Type B pancreatic cell (in vitro differentiated cells): Measurements from ENCODE around the gene FNBP1. TPM values are rescaled to one million over a fixed set of nuclear protein-coding genes. Genes with fewer than 3 reads are reported as not detected.

Experiments used
- DNase-seq: peaks from one replicate; pipeline ENCODE4 v3.0.0; 2021; ENCODE audit warnings: mixed read lengths; ENCODE audit not compliant: unreplicated experiment; ENCODE audit errors: extremely low spot score
- H3K27ac Mint-ChIP-seq: 2 replicates; pipeline ENCODE4 v1.8.0; 2021; ENCODE audit warnings: mild to moderate bottlenecking, mixed read lengths
- H3K27me3 Mint-ChIP-seq: 2 replicates; pipeline ENCODE4 v1.8.0; 2021; ENCODE audit warnings: mixed read lengths
- H3K36me3 Mint-ChIP-seq: 2 replicates; pipeline ENCODE4 v1.8.0; 2021; ENCODE audit warnings: mixed read lengths
- H3K4me1 Mint-ChIP-seq: one replicate; pipeline ENCODE4 v1.8.0; 2021; ENCODE audit warnings: mixed read lengths; ENCODE audit not compliant: unreplicated experiment
- H3K4me3 Mint-ChIP-seq: 2 replicates; pipeline ENCODE4 v1.8.0; 2021; ENCODE audit warnings: mild to moderate bottlenecking, mixed read lengths
- H3K9me3 Mint-ChIP-seq: 2 replicates; pipeline ENCODE4 v1.8.0; 2021; ENCODE audit warnings: mixed read lengths
- CTCF ChIP-seq: fragments of 200-600 bp; sonication (generic); conservative IDR thresholded peaks from 2 replicates; pipeline ENCODE4 v1.5.0; 2021; ENCODE audit warnings: antibody characterized with exemption, mild to moderate bottlenecking
- total RNA-seq: library from RNA; stranded (reverse); gene quantifications from 2 replicates; pipeline ENCODE4 v1.2.1, GENCODE V29; 2021; ENCODE audit warnings: low replicate concordance

Gene FNBP1
- total RNA-seq, 1 donor from 2014 or later, result 38.6 TPM

- DNase-seq, result no peak
- Mint-ChIP-seq H3K9me3 (no peaks in the 10 kb centered on the region), H3K4me3 (no peak overlapping the region), H3K27ac (no peak overlapping the region), H3K27me3 (no peaks in the 10 kb centered on the region), H3K36me3 (peaks cover 17% of the 10 kb centered on the region), H3K4me1 (no peaks in the 10 kb centered on the region)
- no peak for TF ChIP-seq CTCF
These were observed 184.6 kb downstream of the FNBP1 start for GRCh38 chr9:129858167-129858962.

- H3K9me3 Mint-ChIP-seq, result no peaks in the 10 kb centered on the region
- peaks cover 22% of the 10 kb centered on the region for H3K36me3 Mint-ChIP-seq
- H3K27ac Mint-ChIP-seq, result no peak overlapping the region
- no peak for DNase-seq
- no peak overlapping the region for H3K4me3 Mint-ChIP-seq
- no peaks in the 10 kb centered on the region for H3K27me3 Mint-ChIP-seq
- peaks cover 11% of the 10 kb centered on the region for H3K4me1 Mint-ChIP-seq
- TF ChIP-seq CTCF, result no peak
These were observed 185.8 kb downstream of the FNBP1 start for GRCh38 chr9:129857207-129857606.

GRCh38 chr9:129854588-129855110, 188.3 kb downstream of the FNBP1 start:
- no peak for DNase-seq
- Mint-ChIP-seq H3K4me3 (no peak overlapping the region), H3K36me3 (peaks cover 27% of the 10 kb centered on the region), H3K4me1 (peaks cover 21% of the 10 kb centered on the region), H3K27ac (no peak overlapping the region), H3K9me3 (no peaks in the 10 kb centered on the region), H3K27me3 (no peaks in the 10 kb centered on the region)
- TF ChIP-seq CTCF, result no peak

GRCh38 chr9:129853614-129854013, 189.4 kb downstream of the FNBP1 start:
- no peak overlapping the region for H3K4me3 Mint-ChIP-seq
- no peaks in the 10 kb centered on the region for H3K27me3 Mint-ChIP-seq
- H3K36me3 Mint-ChIP-seq, result peaks cover 27% of the 10 kb centered on the region
- no peak for DNase-seq
- TF ChIP-seq CTCF, result no peak
- peaks cover 21% of the 10 kb centered on the region for H3K4me1 Mint-ChIP-seq
- peak overlapping the region; percentile 93 for H3K27ac Mint-ChIP-seq
- H3K9me3 Mint-ChIP-seq, result no peaks in the 10 kb centered on the region

GRCh38 chr9:129852579-129852978, 190.4 kb downstream of the FNBP1 start:
- no peaks in the 10 kb centered on the region for H3K9me3 Mint-ChIP-seq
- peak overlapping the region; percentile 38 for H3K4me3 Mint-ChIP-seq
- H3K36me3 Mint-ChIP-seq, result peaks cover 27% of the 10 kb centered on the region
- peaks cover 21% of the 10 kb centered on the region for H3K4me1 Mint-ChIP-seq
- DNase-seq, result no peak
- H3K27me3 Mint-ChIP-seq, result no peaks in the 10 kb centered on the region
- H3K27ac Mint-ChIP-seq, result peak overlapping the region; percentile 93
- no peak for TF ChIP-seq CTCF
